HL-60 (cell line): Measurements from ENCODE around the gene VIPR2.

ENCODE experiments used
- DNase-seq, 2 experiments: peaks; one replicate each; pipeline ENCODE4 v3.0.0-alpha.2; 2010 to 2020; ENCODE audit warnings: low read depth in 1 of 2, low spot score in 1 of 2
- H3K27ac ChIP-seq: fragments of 250-450 bp; sonication (Bioruptor Pico); replicated peaks from 2 replicates; pipeline ENCODE4 v1.5.1; 2020; ENCODE audit warnings: mild to moderate bottlenecking, moderate library complexity
- H3K27me3 ChIP-seq: fragments of 250-450 bp; sonication (Bioruptor Pico); 2 replicates; pipeline ENCODE4 v1.5.1; 2021; ENCODE audit warnings: mild to moderate bottlenecking, moderate library complexity; ENCODE audit not compliant: insufficient read depth, poor library complexity, severe bottlenecking
- H3K4me3 ChIP-seq: replicated peaks from 2 replicates; pipeline ENCODE4 v1.5.1; 2011; ENCODE audit warnings: mild to moderate bottlenecking, control low read depth, low read length; ENCODE audit not compliant: insufficient read depth
- CTCF ChIP-seq: IDR thresholded peaks from one replicate; pipeline ENCODE4 v1.5.1; 2011; ENCODE audit warnings: low read length, control low read depth, inconsistent platforms; ENCODE audit not compliant: insufficient read depth
- GABPA ChIP-seq: IDR thresholded peaks from 2 replicates; pipeline ENCODE4 v1.6.1; 2012; ENCODE audit warnings: low read depth
- POLR2AphosphoS5 ChIP-seq: IDR thresholded peaks from 2 replicates; pipeline ENCODE4 v1.6.1; 2012; ENCODE audit warnings: low read depth
- REST ChIP-seq: IDR thresholded peaks from 2 replicates; pipeline ENCODE4 v1.6.1; 2012; ENCODE audit warnings: low read depth; ENCODE audit not compliant: insufficient replicate concordance
- SPI1 ChIP-seq: IDR thresholded peaks from 2 replicates; pipeline ENCODE4 v1.6.1; 2012; ENCODE audit warnings: low read depth, mild to moderate bottlenecking, borderline replicate concordance

Gene VIPR2

GRCh38 chr7:159160450-159160849 lies 15.8 kb upstream of the VIPR2 start:
- Histone ChIP-seq H3K4me3 (no peak overlapping the region), H3K27ac (no peak overlapping the region), H3K27me3 (no peaks in the 10 kb centered on the region)
- no peak for DNase-seq
- TF ChIP-seq REST (no peak), GABPA (no peak), SPI1 (no peak), CTCF (no peak), POLR2AphosphoS5 (no peak)

GRCh38 chr7:159159731-159160130 lies 15.1 kb upstream of the VIPR2 start:
- Histone ChIP-seq H3K27ac (no peak overlapping the region), H3K27me3 (no peaks in the 10 kb centered on the region), H3K4me3 (no peak overlapping the region)
- TF ChIP-seq POLR2AphosphoS5: no peak
- no peak for DNase-seq

- Histone ChIP-seq H3K4me3 (no peak overlapping the region), H3K27ac (no peak overlapping the region), H3K27me3 (no peaks in the 10 kb centered on the region)
- no peak for DNase-seq
- no peak for TF ChIP-seq SPI1
- TF ChIP-seq POLR2AphosphoS5: no peak
- no peak for TF ChIP-seq GABPA
- TF ChIP-seq CTCF: no peak
- no peak for TF ChIP-seq REST
These were observed 14.3 kb upstream of the VIPR2 start for GRCh38 chr7:159158888-159159405.

- no peak for DNase-seq
- Histone ChIP-seq H3K27ac (no peak overlapping the region), H3K27me3 (no peaks in the 10 kb centered on the region), H3K4me3 (no peak overlapping the region)
- TF ChIP-seq REST (no peak), GABPA (no peak), SPI1 (no peak), CTCF (no peak), POLR2AphosphoS5 (no peak)
These were observed 13.6 kb upstream of the VIPR2 start for GRCh38 chr7:159158125-159158887.
